GM13976 (cell line): Measurements from ENCODE around the gene C16orf82.

Experiments
- DNase-seq: peaks from one replicate; pipeline ENCODE4 v3.0.0; 2012; ENCODE audit warnings: low spot score
- in situ Hi-C: fragments of 300-500 bp; cut with MboI; formaldehyde crosslinking; loops from one replicate; pipeline ENCODE4 v1.12.0; 2022; ENCODE audit warnings: low sequenced_read_pairs, mixed read lengths, inconsistent platforms; ENCODE audit not compliant: unreplicated experiment
- TF ChIP-seq, protein P1 (sequence below): IDR thresholded peaks from 2 replicates; pipeline ENCODE4 v1.5.1; 2012; ENCODE audit warnings: borderline replicate concordance, mild to moderate bottlenecking; ENCODE audit not compliant: insufficient read depth; ENCODE audit errors: extremely low read depth, missing control alignments, control extremely low read depth

The C16orf82 gene

DNA sequence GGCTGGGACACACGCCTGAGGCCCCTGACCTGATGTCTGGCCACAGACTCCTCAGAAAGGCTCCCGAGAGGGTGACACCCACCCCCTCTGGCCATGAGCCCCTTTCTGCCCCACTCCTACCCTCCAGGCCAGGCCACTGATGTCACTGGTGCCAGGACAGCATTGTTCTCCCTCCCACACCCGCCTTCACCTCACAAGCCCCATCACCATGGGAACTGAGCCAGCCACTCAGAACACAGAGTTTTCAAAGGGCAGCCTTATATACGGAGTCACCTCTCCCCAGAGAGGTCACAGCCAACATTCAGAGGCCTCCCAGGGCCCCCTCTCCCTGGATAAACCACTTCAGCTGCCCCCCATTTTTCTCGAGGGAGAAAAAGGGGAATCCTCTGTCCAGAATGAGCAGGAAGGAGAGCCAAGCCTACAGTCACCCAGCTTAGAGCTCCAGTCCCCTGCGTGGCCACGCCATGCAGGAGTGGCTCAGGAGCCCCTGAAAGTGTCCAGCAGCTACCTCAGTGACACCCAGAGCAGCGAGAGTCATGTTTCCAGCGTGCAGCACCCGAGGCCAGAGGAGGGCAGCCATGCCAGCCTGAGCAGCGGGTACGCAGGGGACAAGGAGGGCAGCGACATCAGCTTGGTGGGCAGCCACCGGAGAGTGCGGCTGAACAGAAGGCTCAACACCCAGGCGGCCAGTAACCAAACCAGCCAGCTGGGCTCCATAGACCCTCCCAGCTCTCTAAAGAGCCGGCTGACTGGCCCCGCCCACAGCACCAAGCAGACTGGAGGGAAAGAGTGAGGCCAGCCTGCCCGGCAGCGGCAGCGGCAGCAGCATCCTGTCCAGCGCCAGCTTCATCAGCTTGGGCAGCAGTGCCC lies at the start of gene C16orf82:
TSS of gene C16orf82 (plus strand) at position 260 of the 870 bp plus-strand sequence.
- in situ Hi-C loops, result no loop called here
- TF ChIP-seq, protein P1, sequence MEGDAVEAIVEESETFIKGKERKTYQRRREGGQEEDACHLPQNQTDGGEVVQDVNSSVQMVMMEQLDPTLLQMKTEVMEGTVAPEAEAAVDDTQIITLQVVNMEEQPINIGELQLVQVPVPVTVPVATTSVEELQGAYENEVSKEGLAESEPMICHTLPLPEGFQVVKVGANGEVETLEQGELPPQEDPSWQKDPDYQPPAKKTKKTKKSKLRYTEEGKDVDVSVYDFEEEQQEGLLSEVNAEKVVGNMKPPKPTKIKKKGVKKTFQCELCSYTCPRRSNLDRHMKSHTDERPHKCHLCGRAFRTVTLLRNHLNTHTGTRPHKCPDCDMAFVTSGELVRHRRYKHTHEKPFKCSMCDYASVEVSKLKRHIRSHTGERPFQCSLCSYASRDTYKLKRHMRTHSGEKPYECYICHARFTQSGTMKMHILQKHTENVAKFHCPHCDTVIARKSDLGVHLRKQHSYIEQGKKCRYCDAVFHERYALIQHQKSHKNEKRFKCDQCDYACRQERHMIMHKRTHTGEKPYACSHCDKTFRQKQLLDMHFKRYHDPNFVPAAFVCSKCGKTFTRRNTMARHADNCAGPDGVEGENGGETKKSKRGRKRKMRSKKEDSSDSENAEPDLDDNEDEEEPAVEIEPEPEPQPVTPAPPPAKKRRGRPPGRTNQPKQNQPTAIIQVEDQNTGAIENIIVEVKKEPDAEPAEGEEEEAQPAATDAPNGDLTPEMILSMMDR, result no peak
- DNase-seq, result no peak

DNA sequence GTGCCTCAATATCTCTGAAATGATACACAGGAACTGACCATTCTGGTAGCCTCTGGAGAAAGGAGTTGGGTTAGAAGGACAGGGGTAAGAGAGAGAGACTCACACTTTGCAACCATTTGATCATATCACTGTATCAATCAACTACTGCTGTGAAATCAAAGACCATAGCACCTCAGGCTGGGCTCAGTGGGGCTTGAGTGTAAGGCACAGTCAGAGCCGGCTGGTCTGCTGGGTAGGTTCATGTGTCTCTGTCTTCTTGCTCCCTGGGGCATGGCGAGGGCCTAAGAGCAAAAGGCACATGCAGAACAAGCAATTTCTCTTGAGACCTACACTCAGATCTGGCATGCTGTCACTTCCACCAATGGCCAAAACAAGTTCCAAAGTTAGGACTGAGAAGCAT lies 46.7 kb upstream of the C16orf82 start:
- TF ChIP-seq, protein P1, result no peak
- DNase-seq, result no peak
- in situ Hi-C loops, result no loop called here

GRCh38 chr16:27024010-27024409 lies 42.7 kb upstream of the C16orf82 start:
- DNase-seq, result no peak
- in situ Hi-C loops, result no loop called here
- TF ChIP-seq, protein P1, result no peak

DNA sequence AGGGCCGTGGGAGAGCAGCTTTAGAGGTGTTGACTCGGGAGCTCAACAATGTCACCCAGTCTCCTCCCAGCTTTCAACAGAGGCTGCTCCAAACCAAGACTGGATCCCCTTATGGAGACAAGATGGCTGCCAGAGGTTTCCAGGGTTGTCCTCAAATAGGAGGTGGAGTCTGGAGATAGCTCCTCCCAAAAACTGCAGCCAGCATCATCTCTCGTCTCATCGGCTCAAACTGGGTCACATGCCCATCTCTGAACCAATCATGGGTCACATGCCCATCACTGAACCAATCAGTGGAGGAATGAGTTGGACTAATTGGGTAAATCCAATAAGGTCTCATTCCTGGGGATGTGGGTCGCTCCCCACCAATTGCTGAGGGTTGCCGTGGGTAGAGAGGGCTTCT lies 41.1 kb upstream of the C16orf82 start:
- DNase-seq, result no peak
- in situ Hi-C loops, result no loop called here
- TF ChIP-seq, protein P1, result no peak

DNA sequence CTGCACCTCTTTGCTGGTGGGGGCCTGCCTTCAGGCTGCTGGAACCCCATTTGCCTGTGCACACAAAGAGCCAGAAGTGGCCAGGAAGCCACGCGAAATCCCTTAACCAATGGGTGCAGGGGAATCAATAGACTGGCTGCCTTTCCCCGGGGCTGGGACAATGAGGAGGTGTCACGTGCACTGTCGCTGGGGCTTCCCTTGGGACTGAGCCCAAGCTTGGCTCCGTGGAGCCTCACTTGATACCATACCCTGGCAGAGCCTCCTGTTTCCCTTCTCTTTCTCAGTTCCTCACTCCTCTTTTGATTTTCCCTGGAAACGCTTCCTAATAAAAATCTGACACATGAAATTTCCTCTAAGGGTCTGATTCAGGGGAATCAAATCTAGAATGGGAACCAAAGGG lies 38.8 kb upstream of the C16orf82 start:
- in situ Hi-C loops, result no loop called here
- no peak for DNase-seq
- TF ChIP-seq, protein P1, result no peak

- TF ChIP-seq, protein P1, result no peak
- DNase-seq, result no peak
- in situ Hi-C loops, result no loop called here
Measured at GRCh38 chr16:27028591-27029110, 38.1 kb upstream of the C16orf82 start.
